Neuronal stem cell (in vitro differentiated cells): Measurements from ENCODE around the gene HEXD.
A peak's percentile ranks its signal among the peaks of the same experiment; 100 is the strongest.
"Not testable (repeated sequence)": the region's sequence is repeated elsewhere in the genome, so short reads cannot be mapped to it uniquely, and the experiment has no call there.

Experiments used
- DNase-seq: peaks from one replicate; pipeline ENCODE4 v3.0.0-alpha.2; 2013; ENCODE audit warnings: low spot score
- H2AFZ ChIP-seq: one replicate; pipeline ENCODE4 v1.6.1; 2013; ENCODE audit warnings: mild to moderate bottlenecking, low read length, inconsistent platforms
- H2AK5ac ChIP-seq: 2 replicates; pipeline ENCODE4 v1.6.1; 2013; ENCODE audit warnings: low read depth, mild to moderate bottlenecking, inconsistent platforms, low read length, moderate library complexity, mixed read lengths
- H2BK120ac ChIP-seq: 2 replicates; pipeline ENCODE4 v1.6.1; 2013; ENCODE audit warnings: low read depth, mild to moderate bottlenecking, inconsistent platforms, low read length, moderate library complexity, mixed read lengths
- H2BK12ac ChIP-seq: one replicate; pipeline ENCODE4 v1.6.1; 2013; ENCODE audit warnings: low read length, inconsistent platforms
- H2BK15ac ChIP-seq: 2 replicates; pipeline ENCODE4 v1.6.1; 2013; ENCODE audit warnings: mild to moderate bottlenecking, low read length, inconsistent platforms, mixed read lengths
- H2BK5ac ChIP-seq: one replicate; pipeline ENCODE4 v1.6.1; 2013; ENCODE audit warnings: inconsistent platforms, mild to moderate bottlenecking, low read length, moderate library complexity
- H3K14ac ChIP-seq: one replicate; pipeline ENCODE4 v1.6.1; 2013; ENCODE audit warnings: low read length, inconsistent platforms
- H3K18ac ChIP-seq: 2 replicates; pipeline ENCODE4 v1.6.1; 2013; ENCODE audit warnings: low read length, inconsistent platforms
- H3K23ac ChIP-seq: 2 replicates; pipeline ENCODE4 v1.6.1; 2013; ENCODE audit warnings: low read depth, mild to moderate bottlenecking, mixed read lengths, low read length, inconsistent platforms; ENCODE audit not compliant: poor library complexity
- H3K27ac ChIP-seq: replicated peaks from 3 replicates; pipeline ENCODE4 v1.5.1; 2013; ENCODE audit warnings: low read length, inconsistent platforms
- H3K27me3 ChIP-seq, 3 experiments: 2 replicates each; pipeline ENCODE4 v1.6.1; 2013; ENCODE audit warnings: low read length in 3 of 3, mild to moderate bottlenecking in 2 of 3, inconsistent platforms in 1 of 3, low read depth in 1 of 3, mixed read lengths in 1 of 3, moderate library complexity in 1 of 3; ENCODE audit not compliant: control insufficient read depth in 3 of 3, insufficient read depth in 3 of 3
- H3K36me3 ChIP-seq, 2 donors: replicated peaks in 1 of 2; 2 replicates each; pipeline ENCODE4 v1.6.1; 2013; ENCODE audit warnings: low read length in 2 of 2; ENCODE audit not compliant: control insufficient read depth in 2 of 2, insufficient read depth in 2 of 2
- H3K4ac ChIP-seq: 2 replicates; pipeline ENCODE4 v1.6.1; 2013; ENCODE audit warnings: inconsistent platforms, mild to moderate bottlenecking, low read length, moderate library complexity
- H3K4me1 ChIP-seq, 2 donors: 1 replicate in 1 of 2; 2 replicates in 1 of 2; pipeline ENCODE4 v1.6.1; 2013; ENCODE audit warnings: low read length in 2 of 2, low read depth in 1 of 2; ENCODE audit not compliant: control insufficient read depth in 2 of 2, insufficient read depth in 1 of 2
- H3K4me2 ChIP-seq: one replicate; pipeline ENCODE4 v1.6.1; 2013; ENCODE audit warnings: mild to moderate bottlenecking, low read length, inconsistent platforms; ENCODE audit not compliant: insufficient read depth, poor library complexity, severe bottlenecking
- H3K4me3 ChIP-seq, 2 donors: 2 replicates each; pipeline ENCODE4 v1.5.1; 2013; ENCODE audit warnings: low read length in 2 of 2, mild to moderate bottlenecking in 2 of 2, inconsistent platforms in 1 of 2, moderate library complexity in 1 of 2
- H3K79me1 ChIP-seq: one replicate; pipeline ENCODE4 v1.6.1; 2013; ENCODE audit warnings: low read depth, mild to moderate bottlenecking, inconsistent platforms, low read length, moderate library complexity
- H3K9ac ChIP-seq: one replicate; pipeline ENCODE4 v1.6.1; 2013; ENCODE audit warnings: mild to moderate bottlenecking, low read depth, low read length, inconsistent platforms; ENCODE audit not compliant: poor library complexity
- H3K9me3 ChIP-seq, 2 donors: replicated peaks in 1 of 2; 2 replicates each; pipeline versions ENCODE3 to v1.6.1; 2013; ENCODE audit warnings: low read length in 2 of 2, mild to moderate bottlenecking in 2 of 2, inconsistent platforms in 1 of 2, low read depth in 1 of 2, mixed read lengths in 1 of 2, moderate library complexity in 1 of 2; ENCODE audit not compliant: control insufficient read depth in 2 of 2, insufficient read depth in 1 of 2
- H4K8ac ChIP-seq: one replicate; pipeline ENCODE4 v1.6.1; 2013; ENCODE audit warnings: low read depth, mild to moderate bottlenecking, inconsistent platforms, low read length, moderate library complexity
- H4K91ac ChIP-seq: one replicate; pipeline ENCODE4 v1.6.1; 2013; ENCODE audit warnings: low read length, low read depth, mild to moderate bottlenecking, inconsistent platforms; ENCODE audit not compliant: poor library complexity
- WGBS, 2 donors: extraction: QIAGEN DNeasy Blood & Tissue Kit; methylation state at CpG; one replicate each; pipeline ENCODE4 v1.1.7; 2013; ENCODE audit warnings: missing lambda C conversion rate in 2 of 2, mixed read lengths in 1 of 2; ENCODE audit not compliant: insufficient read length in 2 of 2, insufficient replicate concordance in 1 of 2; ENCODE audit errors: extremely low coverage in 2 of 2; 5-methylcytosine and 5-hydroxymethylcytosine counted together

Gene HEXD

GRCh38 chr17:82449883-82450356 lies 31.8 kb downstream of the HEXD start:
- Histone ChIP-seq H2BK5ac (peak overlapping the region; percentile 87), H2BK15ac (no peak overlapping the region), H3K36me3 (peaks cover 7 to 37% of the 10 kb centered on the region in 2 donors), H4K91ac (no peak overlapping the region), H3K4me2 (peak overlapping the region; percentile 64), H3K9ac (peak overlapping the region; percentile 96), H3K23ac (no peak overlapping the region), H2AK5ac (peak overlapping the region; percentile 96), H3K4ac (peak overlapping the region; percentile 66), H3K18ac (peak overlapping the region; percentile 99), H2AFZ (peak overlapping the region; percentile 93), H3K9me3 (peaks cover 2 to 13% of the 10 kb centered on the region in 2 donors), H3K27me3 (no peaks in the 10 kb centered on the region), H3K4me1 (peaks cover 10 to 16% of the 10 kb centered on the region in 2 donors), H4K8ac (no peak overlapping the region), H3K27ac (no peak overlapping the region), H3K4me3 (peak overlapping the region; percentile 91 to 99), H2BK12ac (no peak overlapping the region), H3K79me1 (peaks cover 20% of the 10 kb centered on the region), H3K14ac (peak overlapping the region; percentile 94), H2BK120ac (no peak overlapping the region)
- no CpG with 5 or more reads among the region's 18 CpGs for WGBS, 2 donors
- no peak for DNase-seq

- Histone ChIP-seq H2BK5ac (peak within 1 kb of the TSS; percentile 87), H3K27ac (peak within 1 kb of the TSS; percentile 27), H4K91ac (no peak within 1 kb of the TSS), H2BK12ac (peak within 1 kb of the TSS; percentile 63), H3K36me3 (peaks cover 4 to 31% of the 10 kb centered on the region in 2 donors), H3K4me2 (peak within 1 kb of the TSS; percentile 64), H3K9ac (peak within 1 kb of the TSS; percentile 96), H3K18ac (peak within 1 kb of the TSS; percentile 99), H3K79me1 (peaks cover 19% of the 10 kb centered on the region), H4K8ac (no peak within 1 kb of the TSS), H2AK5ac (peak within 1 kb of the TSS; percentile 96), H2BK120ac (no peak within 1 kb of the TSS), H3K4ac (peak within 1 kb of the TSS; percentile 66), H2BK15ac (no peak within 1 kb of the TSS), H3K9me3 (peaks cover 2 to 13% of the 10 kb centered on the region in 2 donors), H3K4me3 (peak within 1 kb of the TSS; percentile 91 to 99), H3K23ac (peak within 1 kb of the TSS; percentile 89), H3K4me1 (peaks cover 10 to 16% of the 10 kb centered on the region in 2 donors), H2AFZ (peak within 1 kb of the TSS; percentile 93), H3K14ac (peak within 1 kb of the TSS; percentile 94), H3K27me3 (no peaks in the 10 kb centered on the region)
- no CpG with 5 or more reads among the region's 91 CpGs for WGBS, 2 donors
- peak; percentile 92 for DNase-seq
These were observed 32.4 kb downstream of the HEXD start, which contains the start of gene CYBC1 for GRCh38 chr17:82450357-82451106. Gene CYBC1 (minus strand): TSS chr17:82450752. CDS start chr17:82449254, 1,498 bp downstream.

- H2BK15ac ChIP-seq = no peak overlapping the region
- H3K27me3 ChIP-seq = no peaks in the 10 kb centered on the region
These were observed 34.0 kb downstream of the HEXD start for GRCh38 chr17:82452162-82452561.

GRCh38 chr17:82453151-82453550 lies 35.0 kb downstream of the HEXD start:
- H3K18ac ChIP-seq, H2BK12ac ChIP-seq, H2BK120ac ChIP-seq, H3K14ac ChIP-seq, H4K8ac ChIP-seq, H2BK5ac ChIP-seq, H3K4me3 ChIP-seq, H2BK15ac ChIP-seq, H2AK5ac ChIP-seq, H2AFZ ChIP-seq, H3K23ac ChIP-seq, H3K27me3 ChIP-seq, H3K27ac ChIP-seq, H3K4me2 ChIP-seq, DNase-seq, H3K4ac ChIP-seq, H3K9ac ChIP-seq, H4K91ac ChIP-seq: not testable (repeated sequence)
- H3K4me1 ChIP-seq = peaks cover 10 to 16% of the 10 kb centered on the region in 2 donors
- no CpG with 5 or more reads among the region's 7 CpGs for WGBS, 2 donors
- H3K36me3 ChIP-seq = peaks cover 0 to 11% of the 10 kb centered on the region in 2 donors
- peaks cover 2 to 13% of the 10 kb centered on the region in 2 donors for H3K9me3 ChIP-seq
- peaks cover 12% of the 10 kb centered on the region for H3K79me1 ChIP-seq

More at GRCh38 chr17:82452162-82452561, 34.0 kb downstream of the HEXD start:
- Histone ChIP-seq H3K4me2 (no peak overlapping the region), H3K4me1 (peaks cover 8 to 11% of the 10 kb centered on the region in 2 donors), H2AFZ (no peak overlapping the region), H3K18ac (no peak overlapping the region), H3K23ac (no peak overlapping the region), H3K27ac (no peak overlapping the region), H4K8ac (no peak overlapping the region), H3K9me3 (peaks cover 2 to 13% of the 10 kb centered on the region in 2 donors), H3K79me1 (peaks cover 12% of the 10 kb centered on the region), H2AK5ac (no peak overlapping the region), H2BK12ac (no peak overlapping the region), H3K4ac (no peak overlapping the region), H3K4me3 (no peak overlapping the region), H3K36me3 (peaks cover 3 to 18% of the 10 kb centered on the region in 2 donors), H4K91ac (no peak overlapping the region), H2BK120ac (no peak overlapping the region), H3K9ac (no peak overlapping the region), H2BK5ac (no peak overlapping the region), H3K14ac (no peak overlapping the region)
- WGBS, 2 donors = no CpG with 5 or more reads among the region's 3 CpGs
- DNase-seq = no peak
